HAP-1 (cell line): ENCODE measurements around the gene EHBP1L1.

Experiments used
- DNase-seq, 2 experiments: peaks; one replicate each; pipeline ENCODE4 v3.0.0-alpha.2; 2016 to 2020; ENCODE audit warnings: low spot score in 2 of 2
- H3K27me3 ChIP-seq: fragments of 250-450 bp; sonication (Bioruptor Pico); 2 replicates; pipeline ENCODE4 v1.5.1; 2020; ENCODE audit warnings: low read depth, mild to moderate bottlenecking, moderate library complexity
- H3K36me3 ChIP-seq: fragments of 250-450 bp; sonication (Bioruptor Pico); replicated peaks from 2 replicates; pipeline ENCODE4 v1.5.1; 2020; ENCODE audit warnings: mild to moderate bottlenecking
- H3K4me1 ChIP-seq: fragments of 250-450 bp; sonication (Bioruptor Pico); 2 replicates; pipeline ENCODE4 v1.5.1; 2020; ENCODE audit warnings: mild to moderate bottlenecking
- H3K4me3 ChIP-seq: fragments of 250-450 bp; sonication (Bioruptor Pico); 2 replicates; pipeline ENCODE4 v1.5.1; 2020; ENCODE audit warnings: mild to moderate bottlenecking, moderate library complexity
- H3K9me3 ChIP-seq: fragments of 250-450 bp; sonication (Bioruptor Pico); 2 replicates; pipeline ENCODE4 v1.5.1; 2020; ENCODE audit warnings: mild to moderate bottlenecking, moderate library complexity
- in situ Hi-C: fragments of 300-500 bp; cut with MboI; formaldehyde crosslinking; loops from 3 replicates; pipeline ENCODE4 v1.14.3; 2020; ENCODE audit warnings: low sequenced_read_pairs, inconsistent platforms, mixed read lengths

Gene EHBP1L1

GRCh38 chr11:65611758-65612603, 36.1 kb downstream of the EHBP1L1 start:
- H3K9me3 ChIP-seq, result no peaks in the 10 kb centered on the region
- in situ Hi-C loops, result no loop called here
- H3K36me3 ChIP-seq, result peaks cover 5% of the 10 kb centered on the region
- no peaks in the 10 kb centered on the region for H3K27me3 ChIP-seq
- H3K4me3 ChIP-seq, result no peak overlapping the region
- DNase-seq, result no peak
- peaks cover 9% of the 10 kb centered on the region for H3K4me1 ChIP-seq

DNA sequence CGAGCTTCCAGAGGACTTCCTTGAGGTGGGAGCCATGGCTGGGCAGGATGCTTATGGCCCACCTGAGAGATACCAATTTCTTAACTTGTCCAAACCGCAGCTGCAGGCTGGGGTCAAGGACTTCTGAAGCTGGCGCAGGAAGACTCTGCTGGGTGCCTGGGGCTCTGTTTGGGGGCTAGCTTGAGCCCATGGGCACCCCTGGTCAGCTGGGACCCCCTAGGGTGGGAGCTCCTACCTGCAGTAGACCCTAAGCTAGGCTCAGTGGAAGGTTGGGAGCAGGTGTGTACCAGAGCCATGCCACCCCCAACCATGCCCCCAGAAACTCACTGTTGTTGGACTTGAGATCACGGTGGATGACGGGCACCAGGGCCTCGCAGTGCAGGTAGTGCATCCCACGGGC, 36.8 kb downstream of the EHBP1L1 start:
- in situ Hi-C loops, result no loop called here
- peaks cover 11% of the 10 kb centered on the region for H3K36me3 ChIP-seq
- H3K9me3 ChIP-seq, result no peaks in the 10 kb centered on the region
- H3K27me3 ChIP-seq, result no peaks in the 10 kb centered on the region
- DNase-seq, result no peak
- peaks cover 9% of the 10 kb centered on the region for H3K4me1 ChIP-seq
- H3K4me3 ChIP-seq, result peak overlapping the region; percentile 86; the same call in 1 of the 2 replicates

DNA sequence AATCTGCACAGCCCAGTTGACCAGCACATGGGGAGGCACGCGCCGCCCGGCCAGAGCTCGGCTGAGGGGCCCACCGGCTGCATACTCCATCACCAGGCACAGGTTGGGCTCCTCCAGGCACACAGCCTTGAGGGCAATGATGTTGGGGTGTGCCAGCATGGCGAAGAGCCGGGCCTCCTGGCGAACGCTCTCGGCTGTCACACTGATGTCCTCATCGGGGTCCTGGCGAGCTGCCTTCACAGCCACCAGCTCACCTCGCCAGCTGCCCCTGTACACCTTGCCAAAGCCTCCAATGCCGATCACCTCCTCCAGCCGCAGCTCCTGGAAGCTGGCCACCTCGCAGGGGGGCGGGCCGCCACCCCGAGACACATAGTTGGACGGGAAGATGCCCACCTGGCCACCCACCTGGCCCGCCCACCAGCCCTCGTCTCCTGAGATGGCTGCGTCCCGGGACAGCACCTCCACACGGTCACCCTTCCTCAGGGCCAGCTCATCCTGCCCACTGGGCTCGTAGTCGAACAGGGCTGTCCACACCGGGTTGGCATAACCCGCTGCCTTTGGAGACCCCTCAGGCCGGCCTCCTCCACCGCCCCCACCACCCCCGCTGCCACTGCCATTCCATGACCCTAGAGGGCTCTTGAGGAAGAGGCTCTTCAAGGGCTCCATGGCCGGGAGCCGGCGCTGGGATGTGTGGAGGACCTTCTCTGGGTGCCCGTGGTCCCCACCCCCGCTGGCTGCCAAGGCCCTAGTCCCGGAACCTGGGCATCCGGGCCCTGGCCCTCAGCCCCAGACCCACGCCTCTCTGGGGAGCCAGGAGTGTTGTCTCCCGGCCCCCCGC, 37.5 kb downstream of the EHBP1L1 start:
- H3K27me3 ChIP-seq, result no peaks in the 10 kb centered on the region
- DNase-seq, result peak in 1 of 2 experiments; percentile 36
- in situ Hi-C loops, result no loop called here
- peaks cover 17% of the 10 kb centered on the region for H3K36me3 ChIP-seq
- peak overlapping the region; percentile 86 for H3K4me3 ChIP-seq
- peaks cover 9% of the 10 kb centered on the region for H3K4me1 ChIP-seq
- no peaks in the 10 kb centered on the region for H3K9me3 ChIP-seq

- in situ Hi-C loops, result no loop called here
- peaks cover 38% of the 10 kb centered on the region for H3K36me3 ChIP-seq
Measured at GRCh38 chr11:65615229-65615949, 39.5 kb downstream of the EHBP1L1 start, which contains the start of gene PCNX3. Gene PCNX3, plus strand, starts transcription at chr11:65615776. Its CDS starts 536 bp downstream, at chr11:65616312.

GRCh38 chr11:65615950-65616574, 40.2 kb downstream of the EHBP1L1 start:
- Histone ChIP-seq H3K4me1 (peaks cover 9% of the 10 kb centered on the region), H3K27me3 (no peaks in the 10 kb centered on the region), H3K36me3 (peaks cover 41% of the 10 kb centered on the region), H3K9me3 (no peaks in the 10 kb centered on the region), H3K4me3 (peak overlapping the region; percentile 86)
- DNase-seq, result peak in 1 of 2 experiments; percentile 76
- in situ Hi-C loops, result no loop called here

More at GRCh38 chr11:65615229-65615949, 39.5 kb downstream of the EHBP1L1 start, which contains the start of gene PCNX3:
- H3K9me3 ChIP-seq, result no peaks in the 10 kb centered on the region
- H3K27me3 ChIP-seq, result no peaks in the 10 kb centered on the region
- peaks cover 9% of the 10 kb centered on the region for H3K4me1 ChIP-seq
- DNase-seq, result peak; percentile 100
- peak within 1 kb of the TSS; percentile 86 for H3K4me3 ChIP-seq

DNA sequence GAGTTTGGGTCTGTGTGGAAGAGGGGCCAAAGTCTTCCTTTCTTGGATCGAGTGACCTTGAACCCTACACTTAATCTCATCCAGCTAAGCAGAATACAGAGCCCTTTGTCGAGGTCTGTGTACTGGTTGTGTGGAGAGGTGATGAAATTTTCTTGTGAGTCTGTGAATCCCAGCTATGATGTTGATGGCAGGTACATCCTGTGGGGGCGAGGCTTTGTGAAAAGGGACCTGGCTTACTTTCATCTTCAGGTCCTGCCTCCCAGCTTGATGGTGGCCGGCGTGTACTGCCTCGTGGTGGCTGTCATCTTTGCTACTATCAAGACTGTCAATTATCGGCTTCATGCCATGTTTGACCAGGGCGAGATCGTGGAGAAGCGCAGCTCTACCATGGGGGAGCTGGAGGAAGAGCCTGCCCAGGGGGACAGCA, 40.7 kb downstream of the EHBP1L1 start:
- H3K4me1 ChIP-seq, result peaks cover 9% of the 10 kb centered on the region
- no peak for DNase-seq
- H3K4me3 ChIP-seq, result peak overlapping the region; percentile 86
- H3K36me3 ChIP-seq, result peaks cover 45% of the 10 kb centered on the region
- in situ Hi-C loops, result no loop called here
- H3K9me3 ChIP-seq, result no peaks in the 10 kb centered on the region
- no peaks in the 10 kb centered on the region for H3K27me3 ChIP-seq

GRCh38 chr11:65617136-65617850, 41.4 kb downstream of the EHBP1L1 start:
- peak overlapping the region; percentile 86 for H3K4me3 ChIP-seq
- no peak for DNase-seq
- H3K36me3 ChIP-seq, result peaks cover 47% of the 10 kb centered on the region
- H3K9me3 ChIP-seq, result no peaks in the 10 kb centered on the region
- no peaks in the 10 kb centered on the region for H3K27me3 ChIP-seq
- in situ Hi-C loops, result no loop called here
- peaks cover 5% of the 10 kb centered on the region; the same call in 1 of the 2 replicates for H3K4me1 ChIP-seq

DNA sequence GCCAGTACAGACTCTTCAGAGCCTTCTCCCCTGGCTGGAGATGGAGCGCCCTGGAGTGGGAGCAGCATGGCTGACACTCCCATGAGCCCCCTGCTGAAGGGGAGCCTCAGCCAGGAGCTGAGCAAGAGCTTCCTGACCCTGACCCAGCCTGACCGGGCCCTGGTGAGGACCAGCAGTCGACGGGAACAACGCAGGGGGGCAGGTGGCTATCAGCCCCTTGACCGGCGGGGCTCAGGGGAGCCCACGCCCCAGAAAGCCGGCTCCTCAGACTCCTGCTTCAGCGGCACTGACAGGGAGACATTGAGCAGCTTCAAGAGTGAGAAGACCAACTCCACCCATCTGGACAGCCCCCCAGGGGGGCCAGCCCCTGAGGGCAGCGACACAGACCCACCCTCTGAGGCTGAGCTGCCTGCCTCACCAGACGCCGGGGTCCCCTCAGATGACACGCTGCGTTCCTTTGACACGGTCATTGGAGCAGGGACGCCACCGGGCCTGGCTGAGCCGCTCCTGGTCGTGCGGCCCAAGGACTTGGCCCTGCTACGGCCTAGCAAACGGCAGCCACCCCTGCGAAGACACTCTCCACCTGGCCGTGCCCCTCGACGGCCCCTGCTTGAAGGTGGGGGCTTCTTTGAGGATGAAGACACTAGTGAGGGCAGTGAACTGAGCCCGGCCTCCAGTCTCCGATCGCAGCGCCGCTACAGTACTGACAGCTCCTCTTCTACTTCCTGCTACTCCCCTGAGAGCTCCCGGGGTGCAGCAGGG, 42.3 kb downstream of the EHBP1L1 start:
- peaks cover 51% of the 10 kb centered on the region for H3K36me3 ChIP-seq

GRCh38 chr11:65618763-65619162, 42.9 kb downstream of the EHBP1L1 start:
- Histone ChIP-seq H3K36me3 (peaks cover 57% of the 10 kb centered on the region), H3K9me3 (no peaks in the 10 kb centered on the region), H3K4me1 (0 out of 2 replicates have a peak, but pooled peaks cover 2% of the 10 kb centered on the region), H3K27me3 (no peaks in the 10 kb centered on the region), H3K4me3 (no peak overlapping the region)
- DNase-seq, result no peak
- in situ Hi-C loops, result no loop called here

More for the DNA sequence above, 42.3 kb downstream of the EHBP1L1 start:
- H3K9me3 ChIP-seq, result no peaks in the 10 kb centered on the region
- in situ Hi-C loops, result no loop called here
- peaks cover 3% of the 10 kb centered on the region; the same call in 1 of the 2 replicates for H3K4me1 ChIP-seq
- H3K4me3 ChIP-seq, result no peak overlapping the region
- H3K27me3 ChIP-seq, result no peaks in the 10 kb centered on the region
- no peak for DNase-seq

DNA sequence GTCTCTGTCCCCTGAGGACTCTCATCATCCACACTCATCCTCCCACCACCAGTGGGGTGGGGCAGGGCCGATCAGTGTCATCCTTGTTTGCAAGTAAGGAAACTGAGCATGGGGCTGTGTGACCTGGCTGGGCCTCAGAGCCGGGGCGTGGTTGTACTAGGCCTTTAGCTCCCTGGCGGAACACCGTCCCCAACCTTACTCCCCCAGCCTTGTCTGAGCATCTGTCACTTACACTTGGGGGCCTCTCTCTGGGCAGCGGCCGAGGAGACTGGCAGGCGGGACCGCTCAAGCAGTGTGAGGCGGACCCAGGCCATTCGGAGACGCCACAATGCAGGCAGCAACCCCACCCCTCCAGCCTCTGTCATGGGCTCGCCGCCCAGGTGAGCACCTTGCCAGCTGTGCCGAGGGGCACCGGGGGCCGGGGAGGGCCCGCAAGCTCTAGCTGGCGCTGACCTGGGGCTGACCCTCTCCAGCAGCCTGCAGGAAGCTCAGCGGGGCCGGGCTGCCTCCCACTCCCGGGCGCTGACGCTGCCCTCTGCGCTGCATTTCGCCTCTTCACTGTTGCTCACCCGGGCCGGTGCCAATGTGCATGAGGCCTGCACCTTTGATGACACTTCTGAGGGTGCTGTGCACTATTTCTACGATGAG, 43.6 kb downstream of the EHBP1L1 start:
- H3K36me3 ChIP-seq, result peaks cover 63% of the 10 kb centered on the region
- in situ Hi-C loops, result no loop called here

GRCh38 chr11:65620666-65621065, 44.8 kb downstream of the EHBP1L1 start:
- H3K4me3 ChIP-seq, result no peak overlapping the region
- H3K4me1 ChIP-seq, result 0 out of 2 replicates have a peak, but pooled peaks cover 2% of the 10 kb centered on the region
- in situ Hi-C loops, result no loop called here
- no peak for DNase-seq
- no peaks in the 10 kb centered on the region for H3K9me3 ChIP-seq
- H3K36me3 ChIP-seq, result peaks cover 67% of the 10 kb centered on the region
- no peaks in the 10 kb centered on the region for H3K27me3 ChIP-seq

More for the DNA sequence above, 43.6 kb downstream of the EHBP1L1 start:
- Histone ChIP-seq H3K4me1 (0 out of 2 replicates have a peak, but pooled peaks cover 2% of the 10 kb centered on the region), H3K4me3 (no peak overlapping the region), H3K9me3 (no peaks in the 10 kb centered on the region), H3K27me3 (no peaks in the 10 kb centered on the region)
- no peak for DNase-seq
